Ovary (tissue), 3 donors: ENCODE data around the gene TNPO1.

ENCODE experiments used
- CTCF ChIP-seq, 3 donors: fragments of 450-650 bp in 2 of 3; fragments of 200-600 bp in 1 of 3; IDR thresholded peaks; one replicate each; pipeline versions ENCODE4 v1.5.1 to v1.8.0; 2016 to 2022; ENCODE audit warnings: antibody characterized with exemption in 3 of 3, mild to moderate bottlenecking in 1 of 3
- EP300 ChIP-seq: sonication (generic); formaldehyde crosslinking; IDR thresholded peaks from one replicate; pipeline ENCODE4 v1.6.1; 2017; ENCODE audit warnings: antibody characterized with exemption
- POLR2A ChIP-seq: fragments of 450-650 bp; IDR thresholded peaks from one replicate; pipeline ENCODE4 v1.6.1; 2017; ENCODE audit warnings: antibody characterized with exemption, mild to moderate bottlenecking, moderate library complexity
- donor health status: DM: no; HTN: no; CAD: no.

DNA sequence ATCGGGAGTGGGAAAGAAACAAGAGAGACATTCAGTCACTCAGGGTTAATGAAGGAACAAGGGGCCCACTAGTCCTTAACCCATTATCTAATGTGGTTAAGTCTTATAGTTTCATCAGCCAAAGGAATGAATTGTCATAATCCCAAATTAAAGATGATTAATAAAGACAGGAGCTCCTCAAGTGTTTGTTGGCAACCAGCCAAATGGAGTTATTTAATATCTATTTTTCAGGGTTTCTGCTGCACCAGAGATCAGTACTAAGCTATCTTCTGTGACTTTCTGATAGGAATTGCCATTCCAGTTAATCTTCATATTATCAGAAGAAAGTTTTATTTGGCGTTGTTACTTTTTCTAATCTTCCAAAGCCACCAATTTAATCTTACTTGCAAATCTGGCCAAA, 105.4 kb downstream of the TNPO1 start:
- TF ChIP-seq POLR2A (no peak), CTCF (IDR thresholded peaks at IDR 0.05) (no peak), EP300 (no peak)
